Smooth muscle cell (in vitro differentiated cells): Measurements from ENCODE around the gene SMO. TPM values are rescaled to one million over a fixed set of nuclear protein-coding genes. Genes with fewer than 3 reads are reported as not detected.

Source experiments
- DNase-seq: peaks from one replicate; lab custom pipeline; 2025; ENCODE audit not compliant: unreplicated experiment; lab: John Stamatoyannopoulos, UW
- H2AFZ ChIP-seq: fragments of 200-600 bp; sonication (generic); 2 replicates; pipeline ENCODE4 v1.6.0; 2016; ENCODE audit warnings: antibody characterized with exemption, low read depth, mild to moderate bottlenecking
- H3F3A ChIP-seq: fragments of 200-600 bp; sonication (generic); 2 replicates; pipeline ENCODE4 v1.6.0; 2017; ENCODE audit warnings: antibody characterized with exemption, low read depth
- H3K27ac ChIP-seq: fragments of 200-600 bp; sonication (generic); 2 replicates; pipeline ENCODE4 v1.5.1; 2016; ENCODE audit warnings: low read depth, mild to moderate bottlenecking
- H3K27me3 ChIP-seq: fragments of 200-600 bp; sonication (generic); 2 replicates; pipeline ENCODE4 v1.6.1; 2016; ENCODE audit warnings: low read depth, mild to moderate bottlenecking
- H3K36me3 ChIP-seq: fragments of 200-600 bp; sonication (generic); 2 replicates; pipeline ENCODE4 v1.5.1; 2016; ENCODE audit warnings: low read depth
- H3K4me1 ChIP-seq: fragments of 200-600 bp; sonication (generic); 2 replicates; pipeline ENCODE4 v1.5.1; 2016; ENCODE audit warnings: low read depth
- H3K4me2 ChIP-seq: fragments of 200-600 bp; sonication (generic); 2 replicates; pipeline ENCODE4 v1.6.0; 2016; ENCODE audit warnings: mild to moderate bottlenecking
- H3K4me3 ChIP-seq: fragments of 200-600 bp; sonication (generic); 2 replicates; pipeline ENCODE4 v1.5.1; 2016; ENCODE audit warnings: mild to moderate bottlenecking
- H3K79me2 ChIP-seq: fragments of 200-600 bp; sonication (generic); 2 replicates; pipeline ENCODE4 v1.6.0; 2016; ENCODE audit warnings: low read depth, mild to moderate bottlenecking
- H3K9ac ChIP-seq: fragments of 200-600 bp; sonication (generic); 2 replicates; pipeline ENCODE4 v1.6.0; 2016; ENCODE audit warnings: low read depth
- H3K9me3 ChIP-seq: fragments of 200-600 bp; sonication (generic); replicated peaks from 2 replicates; pipeline ENCODE4 v1.5.1; 2016; ENCODE audit warnings: low read depth
- H4K20me1 ChIP-seq: fragments of 200-600 bp; sonication (generic); 2 replicates; pipeline ENCODE4 v1.6.0; 2016; ENCODE audit warnings: low read depth
- WGBS: methylation state at CpG from one replicate; pipeline ENCODE4 v1.1.7; 2016; ENCODE audit warnings: low lambda C conversion rate; 5-methylcytosine and 5-hydroxymethylcytosine counted together
- polyA plus RNA-seq: library from polyadenylated mRNA; unstranded; fragments of >200 nt; fragmentation: Nextera tagmentation; extraction: Ambion mirVana; gene quantifications from 2 replicates; pipeline ENCODE4 v1.2.1, GENCODE V29; 2016
- total RNA-seq: library from RNA; depleted of rRNA; stranded (reverse); fragments of >200 nt; gene quantifications from 2 replicates; pipeline ENCODE4 v1.2.3, GENCODE V29; 2014
- TF ChIP-seq, protein P1 (sequence below): fragments of 200-600 bp; sonication (generic); IDR thresholded peaks from 2 replicates; pipeline ENCODE4 v1.5.1; 2017; ENCODE audit warnings: borderline replicate concordance, mild to moderate bottlenecking, antibody characterized with exemption; ENCODE audit not compliant: insufficient read depth, poor library complexity, severe bottlenecking

Gene SMO
- total and polyA plus RNA-seq, 2 experiments from 2014 or later = 23.6 to 25.8 TPM

- no peaks in the 10 kb centered on the region for H3K79me2 ChIP-seq
- peak overlapping the region; percentile 83 for H3K4me2 ChIP-seq
- TF ChIP-seq, protein P1, sequence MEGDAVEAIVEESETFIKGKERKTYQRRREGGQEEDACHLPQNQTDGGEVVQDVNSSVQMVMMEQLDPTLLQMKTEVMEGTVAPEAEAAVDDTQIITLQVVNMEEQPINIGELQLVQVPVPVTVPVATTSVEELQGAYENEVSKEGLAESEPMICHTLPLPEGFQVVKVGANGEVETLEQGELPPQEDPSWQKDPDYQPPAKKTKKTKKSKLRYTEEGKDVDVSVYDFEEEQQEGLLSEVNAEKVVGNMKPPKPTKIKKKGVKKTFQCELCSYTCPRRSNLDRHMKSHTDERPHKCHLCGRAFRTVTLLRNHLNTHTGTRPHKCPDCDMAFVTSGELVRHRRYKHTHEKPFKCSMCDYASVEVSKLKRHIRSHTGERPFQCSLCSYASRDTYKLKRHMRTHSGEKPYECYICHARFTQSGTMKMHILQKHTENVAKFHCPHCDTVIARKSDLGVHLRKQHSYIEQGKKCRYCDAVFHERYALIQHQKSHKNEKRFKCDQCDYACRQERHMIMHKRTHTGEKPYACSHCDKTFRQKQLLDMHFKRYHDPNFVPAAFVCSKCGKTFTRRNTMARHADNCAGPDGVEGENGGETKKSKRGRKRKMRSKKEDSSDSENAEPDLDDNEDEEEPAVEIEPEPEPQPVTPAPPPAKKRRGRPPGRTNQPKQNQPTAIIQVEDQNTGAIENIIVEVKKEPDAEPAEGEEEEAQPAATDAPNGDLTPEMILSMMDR = no peak
- peaks cover 18% of the 10 kb centered on the region for H3K4me1 ChIP-seq
- H3K9me3 ChIP-seq = no peaks in the 10 kb centered on the region
- no peaks in the 10 kb centered on the region for H4K20me1 ChIP-seq
- peak overlapping the region; percentile 49 for H3K9ac ChIP-seq
- DNase-seq = peak; percentile 50
- H2AFZ ChIP-seq = peak overlapping the region; percentile 88
- no peaks in the 10 kb centered on the region for H3K36me3 ChIP-seq
- H3K4me3 ChIP-seq = peak overlapping the region; percentile 56
- 2% methylated on average over 42 of the region's 60 CpGs for WGBS
- H3F3A ChIP-seq = no peaks in the 10 kb centered on the region
- peak overlapping the region; percentile 17 for H3K27ac ChIP-seq
- H3K27me3 ChIP-seq = no peaks in the 10 kb centered on the region
Measured at GRCh38 chr7:129225206-129225930, 36.9 kb downstream of the SMO start.

DNA sequence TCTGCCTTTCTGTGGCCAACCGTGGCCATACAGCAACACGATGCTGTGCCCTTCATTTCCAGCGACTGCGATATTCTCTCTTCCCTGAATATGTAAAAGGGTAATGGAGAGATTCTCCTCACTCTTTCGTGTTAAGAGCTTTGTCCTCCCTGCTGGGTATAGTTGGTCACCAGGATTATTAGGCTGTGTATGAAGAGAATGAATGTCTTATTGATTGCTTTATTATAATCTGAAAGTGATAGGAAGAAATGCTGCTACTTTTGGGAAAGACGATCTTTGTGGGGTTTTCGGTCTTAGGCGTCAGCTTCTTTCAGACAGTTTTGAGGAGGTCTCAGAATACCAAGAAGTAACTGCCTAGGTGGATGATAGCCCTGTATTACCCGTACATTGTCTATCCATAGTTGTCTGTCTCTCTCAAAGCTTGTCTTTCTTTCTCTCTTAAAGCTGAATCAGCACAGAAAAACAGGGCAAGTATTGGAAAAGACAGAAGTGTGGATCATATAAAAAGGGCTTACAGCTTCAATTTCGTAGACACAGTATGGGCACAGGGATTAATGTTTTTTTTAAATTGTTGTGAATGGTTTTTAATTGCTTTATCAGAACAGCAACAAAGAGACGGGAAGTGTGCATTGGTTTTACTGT is 37.6 kb downstream of the SMO start:
- H3K4me1 ChIP-seq = peaks cover 18% of the 10 kb centered on the region
- H3F3A ChIP-seq = no peaks in the 10 kb centered on the region
- DNase-seq = no peak
- H4K20me1 ChIP-seq = no peaks in the 10 kb centered on the region
- H3K9ac ChIP-seq = peak overlapping the region; percentile 49
- peak overlapping the region; percentile 83 for H3K4me2 ChIP-seq
- no peaks in the 10 kb centered on the region for H3K9me3 ChIP-seq
- WGBS = 19% methylated on average over 11 of the region's 11 CpGs
- no peaks in the 10 kb centered on the region for H3K27me3 ChIP-seq
- peak overlapping the region; percentile 88 for H2AFZ ChIP-seq
- H3K27ac ChIP-seq = no peak overlapping the region
- H3K36me3 ChIP-seq = no peaks in the 10 kb centered on the region
- no peaks in the 10 kb centered on the region for H3K79me2 ChIP-seq
- TF ChIP-seq, protein P1 = no peak
- H3K4me3 ChIP-seq = peak overlapping the region; percentile 56

GRCh38 chr7:129227646-129228578 is 39.5 kb downstream of the SMO start:
- no peak overlapping the region for H3K27ac ChIP-seq

More at GRCh38 chr7:129227646-129228578, 39.5 kb downstream of the SMO start:
- Histone ChIP-seq H3K79me2 (no peaks in the 10 kb centered on the region), H3K36me3 (no peaks in the 10 kb centered on the region), H2AFZ (no peak overlapping the region), H3F3A (no peaks in the 10 kb centered on the region), H3K9ac (no peak overlapping the region), H3K4me1 (peaks cover 18% of the 10 kb centered on the region), H4K20me1 (peaks cover 7% of the 10 kb centered on the region), H3K4me2 (no peak overlapping the region), H3K4me3 (no peak overlapping the region), H3K27me3 (no peaks in the 10 kb centered on the region), H3K9me3 (no peaks in the 10 kb centered on the region)
- DNase-seq = no peak
- 84% methylated on average over 4 of the region's 4 CpGs for WGBS
- TF ChIP-seq, protein P1 = no peak
